ENCODE results near the gene PALLD. TPM values are rescaled to one million over a fixed set of nuclear protein-coding genes. Genes with fewer than 3 reads are reported as not detected.

PALLD gene
- total RNA-seq, 4 donors from 2014 or later: 71.8 to 106 (median 83.3) TPM

DNA sequence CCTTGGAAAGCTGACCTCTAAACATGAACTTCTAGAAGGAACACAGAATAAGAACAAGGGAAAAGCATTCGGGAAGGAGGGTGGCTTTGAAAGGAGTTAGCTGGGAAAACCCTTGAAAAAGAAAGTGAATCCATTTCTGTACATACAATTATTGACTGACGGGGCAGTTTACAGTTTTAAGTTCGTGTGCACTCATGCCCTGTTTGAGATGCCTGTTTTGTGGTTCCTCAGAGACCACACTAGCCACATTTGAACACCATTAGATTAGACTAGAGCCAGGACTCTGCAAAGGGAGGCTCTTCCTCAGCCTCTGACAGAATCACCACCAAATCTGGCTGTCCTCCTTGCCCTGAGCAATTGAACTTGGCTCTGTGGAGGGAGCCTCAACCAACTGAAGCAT is 158.3 kb downstream of the PALLD start:
- Histone ChIP-seq H3K4me3 (peak overlapping the region; percentile 1), H3K27me3 (no peaks in the 10 kb centered on the region)
- TF ChIP-seq POLR2AphosphoS5 (IDR thresholded peaks at IDR 0.05) (no peak), POLR2A (IDR thresholded peaks at IDR 0.05) (no peak), EP300 (IDR thresholded peaks at IDR 0.05) (no peak)
- TF ChIP-seq, protein P1, sequence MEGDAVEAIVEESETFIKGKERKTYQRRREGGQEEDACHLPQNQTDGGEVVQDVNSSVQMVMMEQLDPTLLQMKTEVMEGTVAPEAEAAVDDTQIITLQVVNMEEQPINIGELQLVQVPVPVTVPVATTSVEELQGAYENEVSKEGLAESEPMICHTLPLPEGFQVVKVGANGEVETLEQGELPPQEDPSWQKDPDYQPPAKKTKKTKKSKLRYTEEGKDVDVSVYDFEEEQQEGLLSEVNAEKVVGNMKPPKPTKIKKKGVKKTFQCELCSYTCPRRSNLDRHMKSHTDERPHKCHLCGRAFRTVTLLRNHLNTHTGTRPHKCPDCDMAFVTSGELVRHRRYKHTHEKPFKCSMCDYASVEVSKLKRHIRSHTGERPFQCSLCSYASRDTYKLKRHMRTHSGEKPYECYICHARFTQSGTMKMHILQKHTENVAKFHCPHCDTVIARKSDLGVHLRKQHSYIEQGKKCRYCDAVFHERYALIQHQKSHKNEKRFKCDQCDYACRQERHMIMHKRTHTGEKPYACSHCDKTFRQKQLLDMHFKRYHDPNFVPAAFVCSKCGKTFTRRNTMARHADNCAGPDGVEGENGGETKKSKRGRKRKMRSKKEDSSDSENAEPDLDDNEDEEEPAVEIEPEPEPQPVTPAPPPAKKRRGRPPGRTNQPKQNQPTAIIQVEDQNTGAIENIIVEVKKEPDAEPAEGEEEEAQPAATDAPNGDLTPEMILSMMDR (IDR thresholded peaks at IDR 0.05): no peak

GRCh38 chr4:168656055-168656660 is 159.3 kb downstream of the PALLD start:
- H3K4me1 ChIP-seq: peaks cover 28% of the 10 kb centered on the region
- H3K4me3 ChIP-seq: no peak overlapping the region
- no peak overlapping the region for H3K27ac ChIP-seq
- no peak for DNase-seq (ENCODE audit: low spot score in 2 of 2)
- TF ChIP-seq EP300 (IDR thresholded peaks at IDR 0.05): no peak
- TF ChIP-seq, protein P1 (IDR thresholded peaks at IDR 0.05): no peak
- TF ChIP-seq POLR2A (IDR thresholded peaks at IDR 0.05): no peak
- TF ChIP-seq POLR2AphosphoS5 (IDR thresholded peaks at IDR 0.05): no peak
- no peaks in the 10 kb centered on the region for H3K27me3 ChIP-seq
- no peaks in the 10 kb centered on the region for H3K36me3 ChIP-seq
- WGBS: 30% methylated on average over 4 of the region's 4 CpGs
- H3K9me3 ChIP-seq: no peaks in the 10 kb centered on the region

More for the DNA sequence above, 158.3 kb downstream of the PALLD start:
- DNase-seq (ENCODE audit: low spot score in 2 of 2): no peak
- Histone ChIP-seq H3K27ac (peak overlapping the region; percentile 61), H3K36me3 (no peaks in the 10 kb centered on the region), H3K9me3 (no peaks in the 10 kb centered on the region), H3K4me1 (peaks cover 28% of the 10 kb centered on the region)
- WGBS: 33% methylated on average over 3 of the region's 3 CpGs

GRCh38 chr4:168656946-168657473 is 160.2 kb downstream of the PALLD start:
- TF ChIP-seq EP300 (IDR thresholded peaks at IDR 0.05): no peak
- TF ChIP-seq, protein P1 (IDR thresholded peaks at IDR 0.05): no peak
- TF ChIP-seq POLR2AphosphoS5 (IDR thresholded peaks at IDR 0.05): no peak
- TF ChIP-seq POLR2A (IDR thresholded peaks at IDR 0.05): no peak
- Histone ChIP-seq H3K27ac (no peak overlapping the region), H3K27me3 (no peaks in the 10 kb centered on the region), H3K4me1 (peaks cover 28% of the 10 kb centered on the region), H3K36me3 (no peaks in the 10 kb centered on the region), H3K9me3 (no peaks in the 10 kb centered on the region), H3K4me3 (no peak overlapping the region)
- WGBS: 94% methylated on average over 3 of the region's 3 CpGs
- no peak for DNase-seq (ENCODE audit: low spot score in 2 of 2)

- Histone ChIP-seq H3K36me3 (no peaks in the 10 kb centered on the region), H3K27me3 (no peaks in the 10 kb centered on the region), H3K4me3 (no peak overlapping the region), H3K9me3 (no peaks in the 10 kb centered on the region), H3K27ac (no peak overlapping the region), H3K4me1 (peaks cover 28% of the 10 kb centered on the region)
- DNase-seq (ENCODE audit: low spot score in 2 of 2): no peak
- 82% methylated on average over 3 of the region's 3 CpGs for WGBS
- no peak for TF ChIP-seq POLR2AphosphoS5 (IDR thresholded peaks at IDR 0.05)
- no peak for TF ChIP-seq EP300 (IDR thresholded peaks at IDR 0.05)
- TF ChIP-seq, protein P1 (IDR thresholded peaks at IDR 0.05): no peak
- no peak for TF ChIP-seq POLR2A (IDR thresholded peaks at IDR 0.05)
Measured at GRCh38 chr4:168658751-168659150, 161.9 kb downstream of the PALLD start.

- 72% methylated on average over 3 of the region's 3 CpGs for WGBS
- no peaks in the 10 kb centered on the region for H3K36me3 ChIP-seq
- H3K27me3 ChIP-seq: no peaks in the 10 kb centered on the region
- no peak for DNase-seq (ENCODE audit: low spot score in 2 of 2)
- peaks cover 30% of the 10 kb centered on the region for H3K4me1 ChIP-seq
- H3K4me3 ChIP-seq: no peak overlapping the region
- TF ChIP-seq, protein P1 (IDR thresholded peaks at IDR 0.05): no peak
- TF ChIP-seq EP300 (IDR thresholded peaks at IDR 0.05): no peak
- TF ChIP-seq POLR2A (IDR thresholded peaks at IDR 0.05): no peak
- TF ChIP-seq POLR2AphosphoS5 (IDR thresholded peaks at IDR 0.05): no peak
- H3K27ac ChIP-seq: no peak overlapping the region
- H3K9me3 ChIP-seq: no peaks in the 10 kb centered on the region
Measured at GRCh38 chr4:168659741-168660465, 163.1 kb downstream of the PALLD start.

Data from suprapubic skin (tissue), 4 donors.